IMR-90 (cell line): Measurements from ENCODE around the gene TMEM233. TPM values are rescaled to one million over a fixed set of nuclear protein-coding genes. Genes with fewer than 3 reads are reported as not detected.

Experiments
- ATAC-seq: fragments of 200-7000 bp; cut with Tn5 transposase; 2 replicates; pipeline ENCODE4 v1.9.1; 2020; ENCODE audit warnings: low read depth, mild to moderate bottlenecking, moderate library complexity
- BruUV-seq: library from RNA; stranded (reverse); fragments of 400-500 nt; replicated peaks from 2 replicates; lab custom pipeline; 2021; lab: Mats Ljungman, UMichigan
- CTCF ChIA-PET: fragments of 300-600 bp; formaldehyde crosslinking; extraction: SDS; loops from one replicate; lab custom pipeline; 2021; ENCODE audit warnings: antibody characterized with exemption; lab: Yijun Ruan, JAX
- POLR2A ChIA-PET: fragments of 300-600 bp; sonication (Branson Sonifier 250); formaldehyde crosslinking; loops from one replicate; lab custom pipeline; 2022; ENCODE audit warnings: antibody characterized with exemption; ENCODE audit not compliant: unreplicated experiment; lab: Charles Lee
- DNase-seq: peaks from one replicate; pipeline ENCODE4 v3.0.0; 2013
- H2AFZ ChIP-seq: replicated peaks from 2 replicates; pipeline ENCODE3; 2013; ENCODE audit warnings: low read length, mild to moderate bottlenecking; ENCODE audit not compliant: poor library complexity
- H2AK5ac ChIP-seq: 2 replicates; pipeline ENCODE4 v1.6.1; 2013; ENCODE audit warnings: low read depth, low read length, inconsistent platforms
- H2AK9ac ChIP-seq: replicated peaks from 2 replicates; pipeline ENCODE3; 2013; ENCODE audit warnings: mild to moderate bottlenecking, low read depth, low read length, moderate library complexity; ENCODE audit not compliant: poor library complexity
- H2BK120ac ChIP-seq: 2 replicates; pipeline ENCODE4 v1.6.1; 2013; ENCODE audit warnings: low read depth, low read length, inconsistent platforms
- H2BK15ac ChIP-seq: 3 replicates; pipeline ENCODE4 v1.6.1; 2013; ENCODE audit warnings: low read depth, low read length, inconsistent platforms
- H2BK20ac ChIP-seq: 2 replicates; pipeline ENCODE4 v1.6.1; 2013; ENCODE audit warnings: low read depth, mild to moderate bottlenecking, inconsistent platforms, low read length, moderate library complexity
- H2BK5ac ChIP-seq: 2 replicates; pipeline ENCODE4 v1.6.1; 2013; ENCODE audit warnings: mild to moderate bottlenecking, low read depth, low read length, inconsistent platforms; ENCODE audit not compliant: poor library complexity, severe bottlenecking
- H3K14ac ChIP-seq: replicated peaks from 2 replicates; pipeline ENCODE4 v1.6.1; 2013; ENCODE audit warnings: low read depth, low read length, inconsistent platforms
- H3K18ac ChIP-seq: 2 replicates; pipeline ENCODE4 v1.6.1; 2013; ENCODE audit warnings: low read depth, low read length, control low read depth
- H3K23ac ChIP-seq: 2 replicates; pipeline ENCODE4 v1.6.1; 2013; ENCODE audit warnings: low read depth, low read length, inconsistent platforms
- H3K27ac ChIP-seq: 2 replicates; pipeline ENCODE4 v1.5.1; 2013; ENCODE audit warnings: mild to moderate bottlenecking, control low read depth, low read length; ENCODE audit not compliant: insufficient read depth
- H3K27me3 ChIP-seq: 2 replicates; pipeline ENCODE4 v1.6.1; 2013; ENCODE audit warnings: low read length; ENCODE audit not compliant: control insufficient read depth, insufficient read depth
- H3K36me3 ChIP-seq: 2 replicates; pipeline ENCODE4 v1.6.1; 2013; ENCODE audit warnings: low read length, mixed read lengths; ENCODE audit not compliant: control insufficient read depth, insufficient read depth
- H3K4ac ChIP-seq: 2 replicates; pipeline ENCODE4 v1.6.1; 2013; ENCODE audit warnings: low read depth, low read length, inconsistent platforms
- H3K4me1 ChIP-seq: 2 replicates; pipeline ENCODE4 v1.6.1; 2013; ENCODE audit warnings: low read length, mixed read lengths; ENCODE audit not compliant: control insufficient read depth, insufficient read depth
- H3K4me2 ChIP-seq: 2 replicates; pipeline ENCODE4 v1.6.1; 2013; ENCODE audit warnings: low read depth, mild to moderate bottlenecking, control low read depth, low read length, moderate library complexity
- H3K4me3 ChIP-seq: 2 replicates; pipeline ENCODE4 v1.5.1; 2013; ENCODE audit warnings: low read depth, mild to moderate bottlenecking, control low read depth, low read length, moderate library complexity; ENCODE audit not compliant: insufficient read depth
- H3K56ac ChIP-seq: 2 replicates; pipeline ENCODE4 v1.6.1; 2013; ENCODE audit warnings: low read length, inconsistent platforms; ENCODE audit not compliant: insufficient read depth; ENCODE audit errors: extremely low read depth
- H3K79me1 ChIP-seq, 2 experiments: 2 replicates each; pipeline ENCODE4 v1.6.1; 2013; ENCODE audit warnings: low read length in 2 of 2, inconsistent platforms in 1 of 2, low read depth in 1 of 2
- H3K9ac ChIP-seq: 2 replicates; pipeline ENCODE4 v1.6.1; 2013; ENCODE audit warnings: low read depth, low read length, control low read depth
- H3K9me1 ChIP-seq: 2 replicates; pipeline ENCODE4 v1.6.1; 2013; ENCODE audit warnings: low read length, inconsistent platforms; ENCODE audit not compliant: insufficient read depth
- H3K9me3 ChIP-seq: 2 replicates; pipeline ENCODE4 v1.6.1; 2013; ENCODE audit warnings: low read length; ENCODE audit not compliant: control insufficient read depth, insufficient read depth
- H4K20me1 ChIP-seq: 2 replicates; pipeline ENCODE4 v1.6.1; 2013; ENCODE audit warnings: low read length, inconsistent platforms; ENCODE audit not compliant: insufficient read depth
- H4K5ac ChIP-seq: 2 replicates; pipeline ENCODE4 v1.6.1; 2013; ENCODE audit warnings: mild to moderate bottlenecking, low read depth, low read length, control low read depth
- H4K8ac ChIP-seq, 2 experiments: 2 replicates each; pipeline ENCODE4 v1.6.1; 2013; ENCODE audit warnings: low read depth in 2 of 2, low read length in 2 of 2, control low read depth in 1 of 2, inconsistent platforms in 1 of 2
- H4K91ac ChIP-seq: 2 replicates; pipeline ENCODE4 v1.6.1; 2013; ENCODE audit warnings: low read depth, low read length, inconsistent platforms; ENCODE audit not compliant: insufficient read depth
- ELK1 ChIP-seq: fragments of 150-350 bp; IDR thresholded peaks from 2 replicates; pipeline ENCODE4 v1.6.1; 2016; ENCODE audit warnings: low read depth, mild to moderate bottlenecking, low read length, moderate library complexity, borderline replicate concordance
- NFE2L2 ChIP-seq: fragments of 150-350 bp; IDR thresholded peaks from 2 replicates; pipeline ENCODE4 v1.6.1; 2016; ENCODE audit warnings: low read depth, mild to moderate bottlenecking, low read length
- WGBS, 2 experiments: methylation state at CpG; one replicate each; pipeline versions ENCODE4 v1.1.5 to v1.1.7; 2013; ENCODE audit warnings: missing lambda C conversion rate in 2 of 2; ENCODE audit not compliant: insufficient read length in 1 of 2; ENCODE audit errors: extremely low coverage in 2 of 2; 5-methylcytosine and 5-hydroxymethylcytosine counted together
- dilution Hi-C: fragments of 300-500 bp; cut with HindIII; formaldehyde crosslinking; loops from one replicate; pipeline ENCODE4 v1.14.3; 2018; ENCODE audit warnings: low sequenced_read_pairs; ENCODE audit not compliant: unreplicated experiment
- in situ Hi-C: fragments of 300-500 bp; cut with MboI; formaldehyde crosslinking; loops from 3 replicates; pipeline ENCODE4 v1.14.3; 2019; ENCODE audit warnings: low sequenced_read_pairs, inconsistent platforms, mixed read lengths
- intact Hi-C: fragments of 100-400 bp; cut with micrococcal nuclease; formaldehyde crosslinking; loops from 2 replicates; pipeline ENCODE4 v1.10.0; 2022
- polyA plus RNA-seq, 3 experiments: library from polyadenylated mRNA; depleted of rRNA; stranded (reverse); fragments of >200 nt; gene quantifications; 2 replicates each; pipeline ENCODE4 v1.2.3, GENCODE V29; 2012; ENCODE audit warnings: low replicate concordance in 1 of 3
- total RNA-seq: library from RNA; depleted of rRNA; stranded (reverse); fragments of >200 nt; gene quantifications from 2 replicates; pipeline ENCODE4 v1.2.3, GENCODE V29; 2012

Gene TMEM233
- total and polyA plus RNA-seq, 2 of the 4 experiments (the other 2 are of a cell fraction) = not detected

- Histone ChIP-seq H2AK9ac (no peak overlapping the region), H3K36me3 (peaks cover 71% of the 10 kb centered on the region), H2AK5ac (no peak overlapping the region), H2BK5ac (no peak overlapping the region), H2BK20ac (no peak overlapping the region), H2BK15ac (no peak overlapping the region), H3K4me3 (no peak overlapping the region), H3K9ac (no peak overlapping the region), H4K20me1 (no peaks in the 10 kb centered on the region), H3K27me3 (no peaks in the 10 kb centered on the region), H2BK120ac (no peak overlapping the region), H3K27ac (no peak overlapping the region), H3K9me1 (no peaks in the 10 kb centered on the region; the same call in 1 of the 2 replicates), H3K23ac (no peak overlapping the region), H3K9me3 (no peaks in the 10 kb centered on the region), H3K14ac (no peak overlapping the region), H3K56ac (no peak overlapping the region), H3K4me2 (no peak overlapping the region), H3K4me1 (no peaks in the 10 kb centered on the region), H4K91ac (no peak overlapping the region), H2AFZ (no peak overlapping the region), H4K8ac (no peak overlapping the region), H3K18ac (no peak overlapping the region), H4K5ac (no peak overlapping the region), H3K79me1 (peaks cover 0 to 2% of the 10 kb centered on the region in 2 experiments; a peak in 1 of 4 replicates), H3K4ac (no peak overlapping the region)
- intact Hi-C loops (no loop called here), dilution Hi-C loops (no loop called here), in situ Hi-C loops (no loop called here)
- no TSS peak for BruUV-seq
- TF ChIP-seq ELK1 (no peak), NFE2L2 (no peak)
- ChIA-PET POLR2A (no interaction called here), CTCF (no interaction called here)
- 75% methylated on average over 2 of the region's 7 CpGs; no CpG with 5 or more reads in 1 of the 2 experiments for WGBS, 2 experiments
- ATAC-seq = no peak
- DNase-seq = no peak
Measured at GRCh38 chr12:119678459-119678858, 84.9 kb downstream of the TMEM233 start.
